HAP-1 (cell line): Measurements from ENCODE around the gene RPS17.

Experiments
- DNase-seq, 2 experiments: peaks; one replicate each; pipeline ENCODE4 v3.0.0-alpha.2; 2016 to 2020; ENCODE audit warnings: low spot score in 2 of 2
- H3K27me3 ChIP-seq: fragments of 250-450 bp; sonication (Bioruptor Pico); 2 replicates; pipeline ENCODE4 v1.5.1; 2020; ENCODE audit warnings: low read depth, mild to moderate bottlenecking, moderate library complexity
- H3K36me3 ChIP-seq: fragments of 250-450 bp; sonication (Bioruptor Pico); replicated peaks from 2 replicates; pipeline ENCODE4 v1.5.1; 2020; ENCODE audit warnings: mild to moderate bottlenecking
- H3K4me1 ChIP-seq: fragments of 250-450 bp; sonication (Bioruptor Pico); 2 replicates; pipeline ENCODE4 v1.5.1; 2020; ENCODE audit warnings: mild to moderate bottlenecking
- H3K4me3 ChIP-seq: fragments of 250-450 bp; sonication (Bioruptor Pico); 2 replicates; pipeline ENCODE4 v1.5.1; 2020; ENCODE audit warnings: mild to moderate bottlenecking, moderate library complexity
- H3K9me3 ChIP-seq: fragments of 250-450 bp; sonication (Bioruptor Pico); 2 replicates; pipeline ENCODE4 v1.5.1; 2020; ENCODE audit warnings: mild to moderate bottlenecking, moderate library complexity
- in situ Hi-C: fragments of 300-500 bp; cut with MboI; formaldehyde crosslinking; loops from 3 replicates; pipeline ENCODE4 v1.14.3; 2020; ENCODE audit warnings: low sequenced_read_pairs, inconsistent platforms, mixed read lengths

The RPS17 gene

DNA sequence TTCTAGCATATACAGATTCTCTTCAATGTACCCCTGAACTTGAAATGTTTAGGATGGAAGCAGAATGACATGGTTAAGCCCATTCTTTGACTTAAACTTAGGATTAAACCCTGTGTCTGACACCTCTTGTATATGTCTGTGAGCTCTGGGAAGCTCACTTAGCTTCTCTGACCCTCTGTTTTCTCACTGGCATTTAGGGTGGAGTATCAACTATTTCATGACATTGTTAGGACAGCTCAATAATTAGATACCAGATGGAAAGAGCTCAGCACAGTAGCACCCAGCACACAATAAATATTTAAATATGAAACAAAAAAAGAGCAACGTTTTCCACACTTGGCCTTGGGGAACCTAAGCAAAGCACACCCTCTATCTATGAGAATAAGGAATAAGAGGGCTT, 18.2 kb upstream of the RPS17 start:
- no peaks in the 10 kb centered on the region for H3K4me1 ChIP-seq
- H3K9me3 ChIP-seq, result no peaks in the 10 kb centered on the region
- DNase-seq, result no peak
- no peaks in the 10 kb centered on the region for H3K36me3 ChIP-seq
- no peak overlapping the region for H3K4me3 ChIP-seq
- in situ Hi-C loops, result loop anchor here (25.0 kb wide), 1 partner anchor 96 kb away; no protein-coding TSS in a partner anchor
- H3K27me3 ChIP-seq, result no peaks in the 10 kb centered on the region

GRCh38 chr15:82556315-82557035, 16.2 kb upstream of the RPS17 start:
- H3K27me3 ChIP-seq, result no peaks in the 10 kb centered on the region
- no peak for DNase-seq
- in situ Hi-C loops, result loop anchor here (25.0 kb wide), 1 partner anchor 94 kb away; no protein-coding TSS in a partner anchor
- H3K4me1 ChIP-seq, result no peaks in the 10 kb centered on the region
- no peaks in the 10 kb centered on the region; the same call in 1 of the 2 replicates for H3K9me3 ChIP-seq
- H3K4me3 ChIP-seq, result no peak overlapping the region
- H3K36me3 ChIP-seq, result no peaks in the 10 kb centered on the region

- no peaks in the 10 kb centered on the region for H3K36me3 ChIP-seq
- DNase-seq, result no peak
- no peaks in the 10 kb centered on the region; the same call in 1 of the 2 replicates for H3K9me3 ChIP-seq
- no peaks in the 10 kb centered on the region for H3K27me3 ChIP-seq
- H3K4me3 ChIP-seq, result no peak overlapping the region
- in situ Hi-C loops, result loop anchor here (25.0 kb wide), 1 partner anchor 93 kb away; no protein-coding TSS in a partner anchor
- H3K4me1 ChIP-seq, result no peaks in the 10 kb centered on the region
Measured at GRCh38 chr15:82554849-82555248, 14.6 kb upstream of the RPS17 start.

GRCh38 chr15:82554351-82554750, 14.1 kb upstream of the RPS17 start:
- Histone ChIP-seq H3K27me3 (no peaks in the 10 kb centered on the region), H3K9me3 (no peaks in the 10 kb centered on the region; the same call in 1 of the 2 replicates), H3K36me3 (no peaks in the 10 kb centered on the region), H3K4me1 (no peaks in the 10 kb centered on the region), H3K4me3 (no peak overlapping the region)
- in situ Hi-C loops, result loop anchor here (25.0 kb wide), 1 partner anchor 92 kb away; no protein-coding TSS in a partner anchor
- DNase-seq, result no peak

GRCh38 chr15:82553846-82554245, 13.6 kb upstream of the RPS17 start:
- Histone ChIP-seq H3K9me3 (no peaks in the 10 kb centered on the region; the same call in 1 of the 2 replicates), H3K36me3 (no peaks in the 10 kb centered on the region; the same call in 1 of the 2 replicates), H3K4me3 (no peak overlapping the region), H3K4me1 (no peaks in the 10 kb centered on the region), H3K27me3 (no peaks in the 10 kb centered on the region)
- in situ Hi-C loops, result loop anchor here (25.0 kb wide), 1 partner anchor 92 kb away; no protein-coding TSS in a partner anchor
- DNase-seq, result no peak

DNA sequence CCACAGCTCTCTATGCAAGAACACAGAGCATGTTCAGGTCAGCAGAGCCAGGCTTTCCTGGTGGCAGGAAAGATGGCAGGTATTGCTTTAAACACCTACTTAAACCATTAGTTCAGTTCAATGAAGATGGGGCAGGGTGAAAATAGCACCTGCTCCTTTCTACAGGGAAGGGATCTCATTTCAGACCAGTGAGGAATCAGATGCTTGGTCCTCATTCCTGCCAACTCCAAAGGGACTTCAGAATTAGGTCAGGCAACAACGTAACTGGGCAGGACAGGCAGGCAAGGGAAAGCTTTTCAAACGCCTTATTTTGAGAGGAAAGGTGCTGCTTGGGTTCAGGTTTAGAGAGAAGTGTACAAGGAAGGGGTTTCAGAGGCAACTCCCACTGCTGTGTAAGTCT, 12.6 kb upstream of the RPS17 start:
- Histone ChIP-seq H3K27me3 (no peaks in the 10 kb centered on the region), H3K4me1 (no peaks in the 10 kb centered on the region), H3K4me3 (no peak overlapping the region), H3K36me3 (no peaks in the 10 kb centered on the region; the same call in 1 of the 2 replicates), H3K9me3 (no peaks in the 10 kb centered on the region; the same call in 1 of the 2 replicates)
- in situ Hi-C loops, result loop anchor here (25.0 kb wide), 1 partner anchor 91 kb away; no protein-coding TSS in a partner anchor
- no peak for DNase-seq

GRCh38 chr15:82551646-82552247, 11.5 kb upstream of the RPS17 start:
- in situ Hi-C loops, result loop anchor here (25.0 kb wide), 1 partner anchor 89 kb away; no protein-coding TSS in a partner anchor
- no peak for DNase-seq
- no peaks in the 10 kb centered on the region; the same call in 1 of the 2 replicates for H3K36me3 ChIP-seq
- no peaks in the 10 kb centered on the region; the same call in 1 of the 2 replicates for H3K9me3 ChIP-seq
- no peak overlapping the region for H3K4me3 ChIP-seq
- no peaks in the 10 kb centered on the region for H3K27me3 ChIP-seq
- H3K4me1 ChIP-seq, result no peaks in the 10 kb centered on the region

- H3K4me3 ChIP-seq, result no peak overlapping the region
- H3K27me3 ChIP-seq, result no peaks in the 10 kb centered on the region
- H3K9me3 ChIP-seq, result no peaks in the 10 kb centered on the region; the same call in 1 of the 2 replicates
- DNase-seq, result no peak
- H3K4me1 ChIP-seq, result no peaks in the 10 kb centered on the region
- in situ Hi-C loops, result loop anchor here (25.0 kb wide), 1 partner anchor 162 kb away; no protein-coding TSS in a partner anchor
- no peaks in the 10 kb centered on the region; the same call in 1 of the 2 replicates for H3K36me3 ChIP-seq
Measured at GRCh38 chr15:82549199-82549665, 9.0 kb upstream of the RPS17 start.

DNA sequence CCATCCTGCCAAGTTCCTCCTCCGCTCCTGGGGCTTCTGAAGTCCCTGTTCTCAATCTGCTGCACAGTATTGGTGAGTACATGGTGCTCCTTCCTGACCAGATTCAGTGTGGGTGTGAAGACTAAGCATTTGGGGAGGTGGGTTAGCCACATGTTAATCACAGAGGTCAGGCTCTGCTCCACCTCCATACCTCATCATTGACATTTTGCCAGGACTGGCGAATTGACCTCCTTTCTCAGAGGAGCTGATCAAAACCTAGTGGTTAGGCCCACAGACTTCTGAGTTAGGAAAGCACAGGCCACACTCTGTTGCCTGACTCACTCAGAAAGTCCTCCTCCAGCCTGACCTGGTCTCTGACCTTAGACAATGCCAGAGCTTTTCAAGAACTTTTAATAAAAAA, 8.4 kb upstream of the RPS17 start:
- no peaks in the 10 kb centered on the region for H3K4me1 ChIP-seq
- no peak overlapping the region for H3K4me3 ChIP-seq
- no peaks in the 10 kb centered on the region for H3K27me3 ChIP-seq
- H3K36me3 ChIP-seq, result no peaks in the 10 kb centered on the region; the same call in 1 of the 2 replicates
- DNase-seq, result no peak
- in situ Hi-C loops, result loop anchor here (25.0 kb wide), 1 partner anchor 161 kb away; no protein-coding TSS in a partner anchor
- H3K9me3 ChIP-seq, result no peaks in the 10 kb centered on the region; the same call in 1 of the 2 replicates

DNA sequence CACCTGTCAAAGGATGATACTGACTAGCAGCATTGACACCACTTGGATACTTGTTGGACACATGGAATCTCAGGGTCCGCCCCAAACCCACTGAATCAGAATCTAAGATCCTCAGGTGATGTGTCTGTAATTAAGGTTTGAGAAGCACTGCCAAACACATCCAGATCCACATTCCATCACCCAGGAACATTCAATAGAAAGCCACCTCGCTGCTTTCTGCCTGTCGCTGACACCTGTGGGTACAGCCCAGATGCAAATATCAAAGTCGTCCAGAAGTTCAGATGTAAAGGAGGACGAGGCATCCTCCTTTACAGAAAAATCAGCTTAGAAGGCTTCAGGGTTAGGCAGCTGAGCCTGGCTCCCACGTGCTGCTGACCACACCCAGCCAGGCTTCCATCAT, 5.2 kb upstream of the RPS17 start:
- no peak overlapping the region for H3K4me3 ChIP-seq
- no peaks in the 10 kb centered on the region for H3K27me3 ChIP-seq
- no peaks in the 10 kb centered on the region for H3K9me3 ChIP-seq
- no peaks in the 10 kb centered on the region; the same call in 1 of the 2 replicates for H3K36me3 ChIP-seq
- in situ Hi-C loops, result loop anchor here (25.0 kb wide), 1 partner anchor 158 kb away; no protein-coding TSS in a partner anchor
- DNase-seq, result no peak
- H3K4me1 ChIP-seq, result no peaks in the 10 kb centered on the region; the same call in 1 of the 2 replicates

DNA sequence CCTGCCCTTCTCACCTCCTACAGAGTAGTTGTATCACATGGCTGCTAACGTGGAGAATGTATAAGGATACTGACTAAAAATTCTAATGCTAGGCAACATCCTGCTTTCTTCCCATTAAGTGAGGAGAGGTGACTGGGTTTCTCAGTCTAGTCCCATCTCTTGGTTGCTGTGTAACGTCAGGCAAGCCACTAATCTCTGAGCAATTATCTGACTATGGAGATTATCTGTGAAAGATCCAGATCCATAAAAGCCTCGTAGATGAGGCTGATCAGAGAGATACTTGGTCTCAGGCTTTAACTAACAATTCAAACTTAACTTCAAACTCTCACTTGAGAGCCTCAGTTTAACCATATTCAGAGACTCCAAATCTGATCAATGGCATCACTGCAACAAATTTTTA, 4.7 kb upstream of the RPS17 start:
- no peaks in the 10 kb centered on the region for H3K27me3 ChIP-seq
- peaks cover 2% of the 10 kb centered on the region for H3K36me3 ChIP-seq
- no peak for DNase-seq
- in situ Hi-C loops, result loop anchor here (25.0 kb wide), 1 partner anchor 158 kb away; no protein-coding TSS in a partner anchor
- no peak overlapping the region for H3K4me3 ChIP-seq
- no peaks in the 10 kb centered on the region; the same call in 1 of the 2 replicates for H3K4me1 ChIP-seq
- no peaks in the 10 kb centered on the region for H3K9me3 ChIP-seq

DNA sequence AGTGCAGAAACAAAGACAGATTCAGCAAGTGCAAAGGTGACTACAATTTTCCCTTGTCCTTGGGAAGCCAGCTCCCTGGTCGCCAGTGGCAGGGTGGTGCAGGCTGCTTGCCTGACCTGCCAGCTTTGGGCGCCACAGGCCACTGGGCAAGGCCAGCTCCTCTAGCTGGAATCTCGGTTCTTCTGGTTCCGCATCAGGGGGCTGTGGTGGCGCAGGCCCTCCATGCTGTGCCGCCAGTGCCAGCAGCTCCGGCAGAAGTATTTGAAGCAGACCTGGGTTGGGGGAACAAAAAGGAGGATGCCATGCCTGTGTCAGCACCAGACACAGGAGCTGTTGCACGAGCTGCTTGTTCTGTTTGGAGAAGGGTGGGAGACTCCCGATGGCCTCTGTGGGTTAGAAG, 4.2 kb upstream of the RPS17 start:
- in situ Hi-C loops, result loop anchor here (25.0 kb wide), 1 partner anchor 157 kb away; no protein-coding TSS in a partner anchor
- H3K4me3 ChIP-seq, result no peak overlapping the region
- no peak for DNase-seq
- H3K4me1 ChIP-seq, result no peaks in the 10 kb centered on the region; the same call in 1 of the 2 replicates
- H3K27me3 ChIP-seq, result no peaks in the 10 kb centered on the region
- H3K36me3 ChIP-seq, result peaks cover 7% of the 10 kb centered on the region
- H3K9me3 ChIP-seq, result no peaks in the 10 kb centered on the region

DNA sequence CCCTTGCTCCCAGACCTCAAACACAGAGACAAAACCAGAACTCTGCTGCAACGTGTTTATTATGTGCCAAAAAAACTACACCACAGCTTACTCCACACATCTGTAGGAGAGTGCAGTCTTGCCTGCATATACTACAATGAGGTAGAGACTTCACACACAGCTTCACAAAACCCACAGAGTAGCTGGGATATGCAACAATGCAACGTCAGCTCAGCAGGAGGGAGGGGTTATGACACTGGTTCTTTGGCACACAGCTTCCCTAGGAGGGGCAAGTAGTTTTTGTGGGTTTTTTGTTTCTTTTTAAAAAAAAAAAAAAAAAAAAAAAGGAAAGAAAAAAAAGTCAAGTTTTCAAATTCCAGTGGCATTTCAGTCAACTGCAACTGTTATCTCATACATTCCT, 2.9 kb upstream of the RPS17 start:
- H3K27me3 ChIP-seq, result no peaks in the 10 kb centered on the region
- in situ Hi-C loops, result loop anchor here (25.0 kb wide), 1 partner anchor 156 kb away; no protein-coding TSS in a partner anchor
- peak in 1 of 2 experiments; percentile 37 for DNase-seq
- H3K36me3 ChIP-seq, result peaks cover 20% of the 10 kb centered on the region
- H3K4me1 ChIP-seq, result peaks cover 6% of the 10 kb centered on the region
- H3K4me3 ChIP-seq, result no peak overlapping the region
- no peaks in the 10 kb centered on the region for H3K9me3 ChIP-seq
